Activated CD8-positive, alpha-beta T cell treated with anti-CD3 and anti-CD28 coated beads for 36 hours (primary cell): Measurements from ENCODE around the gene MBD1. TPM values are rescaled to one million over a fixed set of nuclear protein-coding genes. Genes with fewer than 3 reads are reported as not detected.
"Not testable (repeated sequence)": the region's sequence is repeated elsewhere in the genome, so short reads cannot be mapped to it uniquely, and the experiment has no call there.

Experiments
- ATAC-seq: fragments of 200-7000 bp; cut with Tn5 transposase; one replicate; pipeline ENCODE4 v1.10.0; 2021; ENCODE audit warnings: mild to moderate bottlenecking, moderate library complexity
- CTCF ChIA-PET: fragments of 350-600 bp; sonication (Branson Sonifier 250); formaldehyde crosslinking; loops from one replicate; lab custom pipeline; 2021; ENCODE audit warnings: antibody characterized with exemption; lab: Charles Lee
- POLR2A ChIA-PET: fragments of 350-600 bp; sonication (Branson Sonifier 250); formaldehyde crosslinking; loops from one replicate; lab custom pipeline; 2021; ENCODE audit warnings: antibody characterized with exemption; lab: Charles Lee
- DNase-seq: peaks from one replicate; pipeline ENCODE4 v3.0.0-alpha.2; 2020
- H3K27ac Mint-ChIP-seq: one replicate; pipeline ENCODE4 v1.8.0; 2021; ENCODE audit warnings: mild to moderate bottlenecking, mixed read lengths
- H3K27me3 Mint-ChIP-seq: one replicate; pipeline ENCODE4 v1.8.0; 2021; ENCODE audit warnings: mixed read lengths
- H3K36me3 Mint-ChIP-seq: one replicate; pipeline ENCODE4 v1.8.0; 2021; ENCODE audit warnings: low read depth, mixed read lengths
- H3K4me1 Mint-ChIP-seq: one replicate; pipeline ENCODE4 v1.8.0; 2021; ENCODE audit warnings: low read depth, mixed read lengths
- H3K4me3 Mint-ChIP-seq: one replicate; pipeline ENCODE4 v1.8.0; 2021; ENCODE audit warnings: mild to moderate bottlenecking, moderate library complexity, mixed read lengths
- H3K9me3 Mint-ChIP-seq: one replicate; pipeline ENCODE4 v1.8.0; 2021; ENCODE audit warnings: mixed read lengths
- intact Hi-C: fragments of 100-400 bp; cut with micrococcal nuclease; formaldehyde crosslinking; loops from one replicate; pipeline ENCODE4 v1.10.0; 2022
- total RNA-seq, 2 experiments: library from RNA; stranded (reverse); gene quantifications; one replicate each; pipeline ENCODE4 v1.2.3, GENCODE V29; 2021
- TF ChIP-seq, protein P1 (sequence below): fragments of 200-600 bp; IDR thresholded peaks from one replicate; pipeline ENCODE4 v1.8.0; 2022; ENCODE audit warnings: antibody characterized with exemption, mild to moderate bottlenecking

Gene MBD1
- total RNA-seq, 2 experiments from 2014 or later, result 67.4 to 69.0 TPM

DNA sequence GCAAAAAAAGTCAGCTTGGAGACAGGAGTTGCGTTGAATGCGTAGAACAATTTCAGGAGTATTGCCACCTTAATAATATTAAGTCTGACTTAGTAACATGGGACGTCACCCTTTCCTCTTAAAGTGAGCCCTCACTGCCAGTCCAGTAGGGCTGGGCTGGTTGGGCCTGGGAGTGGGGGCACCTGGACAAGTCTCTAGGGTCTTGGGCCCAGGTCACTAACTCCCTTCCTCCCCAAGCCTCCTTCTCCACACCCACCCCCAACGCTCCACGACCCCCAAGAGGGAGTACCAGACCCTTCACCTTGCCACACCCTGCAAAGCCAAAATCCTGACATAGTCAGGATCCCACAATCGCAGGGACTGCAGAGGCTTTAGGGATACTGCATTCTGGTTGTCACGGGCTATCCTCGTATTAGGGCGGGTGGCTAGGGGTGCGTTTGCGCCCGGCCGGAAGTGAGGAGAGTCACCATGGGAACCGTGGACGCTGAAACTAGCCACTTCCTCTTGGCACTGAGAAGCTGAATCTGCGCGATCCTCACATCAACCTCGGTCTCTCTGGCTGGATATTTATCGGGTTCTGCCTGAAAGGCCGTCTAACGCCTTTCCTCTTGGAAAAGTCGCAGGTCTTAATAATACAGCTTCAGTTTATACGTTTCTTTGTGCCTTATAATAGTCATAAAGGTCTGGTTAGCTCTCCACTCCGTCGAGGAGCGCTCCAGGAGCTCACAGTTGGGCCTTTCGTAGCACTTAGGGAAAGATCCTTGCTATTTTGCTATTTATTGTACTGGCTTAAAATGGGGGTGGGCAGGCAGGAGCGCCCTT, 16.5 kb upstream of the MBD1 start:
- Mint-ChIP-seq H3K27ac (no peak overlapping the region), H3K36me3 (no peaks in the 10 kb centered on the region), H3K9me3 (no peaks in the 10 kb centered on the region), H3K4me3 (peak overlapping the region; percentile 69), H3K4me1 (peaks cover 7% of the 10 kb centered on the region), H3K27me3 (peaks cover 21% of the 10 kb centered on the region)
- peak; percentile 100 for ATAC-seq
- TF ChIP-seq, protein P1, sequence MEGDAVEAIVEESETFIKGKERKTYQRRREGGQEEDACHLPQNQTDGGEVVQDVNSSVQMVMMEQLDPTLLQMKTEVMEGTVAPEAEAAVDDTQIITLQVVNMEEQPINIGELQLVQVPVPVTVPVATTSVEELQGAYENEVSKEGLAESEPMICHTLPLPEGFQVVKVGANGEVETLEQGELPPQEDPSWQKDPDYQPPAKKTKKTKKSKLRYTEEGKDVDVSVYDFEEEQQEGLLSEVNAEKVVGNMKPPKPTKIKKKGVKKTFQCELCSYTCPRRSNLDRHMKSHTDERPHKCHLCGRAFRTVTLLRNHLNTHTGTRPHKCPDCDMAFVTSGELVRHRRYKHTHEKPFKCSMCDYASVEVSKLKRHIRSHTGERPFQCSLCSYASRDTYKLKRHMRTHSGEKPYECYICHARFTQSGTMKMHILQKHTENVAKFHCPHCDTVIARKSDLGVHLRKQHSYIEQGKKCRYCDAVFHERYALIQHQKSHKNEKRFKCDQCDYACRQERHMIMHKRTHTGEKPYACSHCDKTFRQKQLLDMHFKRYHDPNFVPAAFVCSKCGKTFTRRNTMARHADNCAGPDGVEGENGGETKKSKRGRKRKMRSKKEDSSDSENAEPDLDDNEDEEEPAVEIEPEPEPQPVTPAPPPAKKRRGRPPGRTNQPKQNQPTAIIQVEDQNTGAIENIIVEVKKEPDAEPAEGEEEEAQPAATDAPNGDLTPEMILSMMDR, result no peak
- intact Hi-C loops, result no loop called here
- ChIA-PET CTCF (interaction anchor here (0.7 to 2.9 kb wide), 6 partner anchors 8 to 59 kb away, joined by 3 to 15 read pairs (median 4); partner anchors contain the start of gene MBD1), POLR2A (interaction anchor here (1.0 kb wide), 1 partner anchor 9 kb away, joined by 5 read pairs; no protein-coding TSS in a partner anchor)
- peak; percentile 91 for DNase-seq

DNA sequence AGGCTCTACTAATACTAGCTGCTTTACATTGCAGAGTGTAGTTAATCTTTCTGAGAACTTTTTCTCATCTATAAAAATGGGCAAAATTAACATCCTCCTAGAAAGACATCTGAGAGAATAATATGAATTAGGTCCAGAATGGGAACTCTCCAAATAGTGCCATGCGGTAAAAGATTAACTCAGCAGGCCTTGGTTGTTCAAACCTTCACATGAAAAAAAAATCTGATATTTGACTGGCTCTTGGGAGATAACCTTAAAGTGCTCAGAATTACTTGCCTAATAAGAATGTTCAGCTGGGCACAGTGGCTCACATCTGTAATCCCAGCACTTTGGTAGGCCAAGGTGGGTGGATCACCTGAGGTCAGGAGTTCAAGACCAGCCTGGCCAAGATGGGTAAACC, 11.7 kb upstream of the MBD1 start:
- CTCF ChIA-PET, result interaction anchor here (1.6 kb wide), 1 partner anchor 64 kb away, joined by 12 read pairs; no protein-coding TSS in a partner anchor
- TF ChIP-seq, protein P1, result no peak
- intact Hi-C loops, result no loop called here
- DNase-seq (no peak), ATAC-seq (no peak)
- Mint-ChIP-seq H3K36me3 (no peaks in the 10 kb centered on the region), H3K27me3 (no peaks in the 10 kb centered on the region), H3K9me3 (no peaks in the 10 kb centered on the region), H3K4me3 (no peak overlapping the region), H3K4me1 (peaks cover 9% of the 10 kb centered on the region), H3K27ac (no peak overlapping the region)
- POLR2A ChIA-PET, result no interaction called here

DNA sequence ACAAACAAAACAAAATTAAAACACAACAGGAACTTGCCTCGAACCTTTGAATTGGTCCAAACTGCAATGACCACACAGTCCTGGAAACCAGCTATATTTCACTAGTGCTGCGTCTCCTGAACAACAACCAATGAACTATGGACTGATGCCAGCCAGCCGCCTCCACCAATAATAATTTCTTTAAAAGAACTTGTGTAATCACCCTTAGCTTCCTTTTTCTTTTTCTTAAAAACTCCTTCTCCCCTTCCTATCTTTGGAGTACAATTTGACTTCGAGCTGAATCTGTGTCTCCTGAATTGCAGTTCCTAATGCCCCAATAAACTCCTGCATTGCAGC, 7.8 kb upstream of the MBD1 start:
- intact Hi-C loops, result no loop called here
- Mint-ChIP-seq H3K27me3 (no peaks in the 10 kb centered on the region), H3K4me3 (peak overlapping the region; percentile 55), H3K27ac (peak overlapping the region; percentile 73), H3K36me3 (peaks cover 29% of the 10 kb centered on the region), H3K4me1 (peaks cover 22% of the 10 kb centered on the region), H3K9me3 (no peaks in the 10 kb centered on the region)
- DNase-seq, result no peak
- TF ChIP-seq, protein P1, result no peak
- ChIA-PET POLR2A (interaction anchor here (1.8 kb wide), 1 partner anchor 23 kb away, joined by 4 read pairs; the partner anchor contains the start of gene CFAP53), CTCF (interaction anchor here (0.8 to 2.7 kb wide), 6 partner anchors 9 to 94 kb away, joined by 3 to 13 read pairs (median 4); partner anchors contain the start of gene MYO5B)
- no peak for ATAC-seq

DNA sequence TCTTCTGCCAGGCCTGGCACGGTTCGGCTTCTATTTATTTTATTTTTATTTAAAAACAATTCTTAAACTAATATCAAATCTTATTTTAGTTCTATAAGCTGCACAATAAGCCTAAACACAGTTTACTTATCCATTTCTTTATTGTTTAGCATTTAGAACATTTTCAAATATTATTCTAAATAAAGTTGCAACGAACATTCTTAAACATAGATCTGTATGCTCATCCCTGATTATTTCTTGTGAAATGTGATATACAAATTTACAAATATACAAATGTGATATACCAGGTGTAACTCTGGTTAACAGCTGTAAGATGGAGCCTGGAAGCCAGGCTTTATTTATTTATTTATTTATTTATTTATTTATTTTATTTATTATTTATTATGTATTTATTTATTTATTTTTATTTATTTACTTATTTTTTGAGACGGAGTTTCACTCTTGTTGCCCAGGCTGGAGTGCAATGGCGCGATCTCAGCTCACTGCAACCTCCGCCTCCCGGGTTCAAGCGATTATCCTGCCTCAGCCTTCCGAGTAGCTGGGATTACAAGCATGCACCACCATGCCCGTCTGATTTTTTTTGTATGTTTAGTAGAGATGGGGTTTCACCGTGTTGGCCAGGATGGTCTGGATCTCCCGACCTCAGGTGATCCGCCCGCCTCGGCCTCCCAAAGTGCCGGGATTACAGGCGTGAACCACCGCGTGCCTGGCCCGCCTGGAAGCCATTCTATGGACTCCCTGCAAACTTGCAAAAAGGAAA, 7.2 kb upstream of the MBD1 start:
- CTCF ChIA-PET, result interaction anchor here (0.8 to 2.7 kb wide), 4 partner anchors 9 to 69 kb away, joined by 3 to 13 read pairs (median 8); no protein-coding TSS in a partner anchor
- Mint-ChIP-seq H3K4me3 (peak overlapping the region; percentile 96), H3K4me1 (peaks cover 26% of the 10 kb centered on the region), H3K36me3 (peaks cover 35% of the 10 kb centered on the region), H3K27ac (peak overlapping the region; percentile 95)
- ATAC-seq, H3K27me3 Mint-ChIP-seq, H3K9me3 Mint-ChIP-seq, DNase-seq, intact Hi-C loops: not testable (repeated sequence)
- POLR2A ChIA-PET, result interaction anchor here (1.8 kb wide), 1 partner anchor 22 kb away, joined by 4 read pairs; the partner anchor contains the start of gene CFAP53
